GM21737 (cell line): Measurements from ENCODE around the gene SLC5A3.

Experiments used
- ATAC-seq: cut with Tn5 transposase; IDR thresholded peaks from one replicate; pipeline ENCODE4 v1.9.1; 2021; ENCODE audit warnings: mild to moderate bottlenecking, moderate library complexity; ENCODE audit not compliant: unreplicated experiment

SLC5A3 gene

DNA sequence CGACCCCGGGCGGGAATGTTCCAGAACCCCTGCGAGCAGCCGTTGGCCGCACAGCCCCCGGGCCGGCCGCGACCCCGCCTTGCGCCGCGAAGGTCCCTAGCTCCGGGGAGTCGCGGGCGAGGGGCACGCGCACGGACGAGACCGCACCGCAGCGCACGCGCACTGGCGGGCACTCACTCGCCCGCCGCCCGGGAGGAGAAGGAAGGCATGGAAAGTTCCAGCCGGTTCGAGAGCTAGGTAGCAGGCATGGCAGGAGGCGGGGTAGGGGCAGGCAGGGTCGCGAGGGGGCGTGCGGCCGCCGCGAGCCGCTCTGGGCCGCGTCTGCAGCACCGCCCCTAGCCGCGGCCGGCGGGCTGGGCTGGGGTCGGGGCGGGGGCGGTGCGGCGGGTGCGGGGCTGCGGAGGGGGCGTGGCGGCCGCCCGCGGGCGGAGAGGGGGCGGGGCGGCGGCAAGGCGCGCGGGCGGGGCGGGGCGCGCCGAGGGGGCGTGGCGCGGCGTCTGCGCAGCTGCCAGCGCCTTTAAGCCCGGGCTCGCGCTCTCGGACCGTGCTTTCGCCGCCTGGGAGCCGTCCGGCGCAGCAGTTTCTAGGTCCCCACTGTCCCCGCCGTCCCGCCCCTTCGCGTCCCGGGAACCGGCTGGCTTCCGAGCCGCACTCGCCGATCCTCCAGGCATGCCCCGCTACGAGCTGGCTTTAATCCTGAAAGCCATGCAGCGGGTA lies at the start of gene SLC5A3, which contains the start of gene MRPS6:
SLC5A3 (plus strand) TSS at position 547 of the 717 bp plus-strand sequence. CDS start 21,621 bp downstream, outside the sequence.
MRPS6 (plus strand) TSS at position 547 of the 717 bp plus-strand sequence; CDS start at position 670, 123 bp downstream.
- peak; percentile 58 for ATAC-seq

DNA sequence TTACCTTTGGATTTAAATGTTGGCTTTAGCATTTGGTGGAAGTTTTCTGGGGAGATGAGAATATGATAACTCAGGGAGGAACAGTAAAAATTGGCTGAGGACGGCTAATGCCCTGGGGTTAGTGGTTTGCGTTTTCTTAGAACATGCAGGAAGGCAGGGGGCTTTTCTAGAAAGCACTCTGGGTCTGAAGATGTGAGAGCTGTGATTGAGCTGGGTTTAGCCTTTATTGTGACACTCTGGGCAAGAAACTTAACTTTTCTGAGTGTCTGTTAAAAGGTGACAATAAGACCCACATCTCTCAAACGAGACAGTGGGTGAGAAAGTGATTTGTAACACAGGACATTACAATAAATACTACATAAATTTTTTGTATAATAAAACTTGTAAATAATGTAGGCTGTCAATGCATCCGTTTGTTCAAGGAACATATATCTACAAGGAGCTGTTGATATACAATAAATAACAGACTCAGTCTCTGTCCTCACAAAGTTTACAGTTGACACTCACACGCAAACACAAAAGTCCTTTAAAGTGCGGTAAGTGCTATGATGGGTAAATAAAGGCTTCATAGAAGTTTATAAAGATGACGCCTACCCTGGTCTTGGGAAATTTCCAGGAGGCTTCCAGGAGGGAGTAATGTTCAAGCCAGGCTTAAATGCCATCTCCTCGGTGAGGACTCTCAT lies 49.5 kb upstream of the SLC5A3 start:
- no peak for ATAC-seq

DNA sequence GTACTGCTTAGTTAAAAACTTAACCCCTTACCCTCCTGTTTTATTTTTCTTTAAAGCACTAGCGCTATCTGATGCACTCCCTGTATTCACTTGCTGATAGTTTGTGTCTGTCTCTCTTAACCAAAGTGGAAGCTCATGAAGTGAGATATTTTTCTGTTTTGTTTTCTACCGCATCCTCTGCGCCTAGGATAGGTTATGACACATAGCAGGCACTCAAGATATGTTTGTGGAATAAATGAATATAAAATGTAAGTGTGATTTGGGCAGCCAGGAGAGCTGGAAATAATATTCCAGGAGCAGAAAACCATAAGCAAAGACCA lies 49.0 kb upstream of the SLC5A3 start:
- ATAC-seq: no peak

DNA sequence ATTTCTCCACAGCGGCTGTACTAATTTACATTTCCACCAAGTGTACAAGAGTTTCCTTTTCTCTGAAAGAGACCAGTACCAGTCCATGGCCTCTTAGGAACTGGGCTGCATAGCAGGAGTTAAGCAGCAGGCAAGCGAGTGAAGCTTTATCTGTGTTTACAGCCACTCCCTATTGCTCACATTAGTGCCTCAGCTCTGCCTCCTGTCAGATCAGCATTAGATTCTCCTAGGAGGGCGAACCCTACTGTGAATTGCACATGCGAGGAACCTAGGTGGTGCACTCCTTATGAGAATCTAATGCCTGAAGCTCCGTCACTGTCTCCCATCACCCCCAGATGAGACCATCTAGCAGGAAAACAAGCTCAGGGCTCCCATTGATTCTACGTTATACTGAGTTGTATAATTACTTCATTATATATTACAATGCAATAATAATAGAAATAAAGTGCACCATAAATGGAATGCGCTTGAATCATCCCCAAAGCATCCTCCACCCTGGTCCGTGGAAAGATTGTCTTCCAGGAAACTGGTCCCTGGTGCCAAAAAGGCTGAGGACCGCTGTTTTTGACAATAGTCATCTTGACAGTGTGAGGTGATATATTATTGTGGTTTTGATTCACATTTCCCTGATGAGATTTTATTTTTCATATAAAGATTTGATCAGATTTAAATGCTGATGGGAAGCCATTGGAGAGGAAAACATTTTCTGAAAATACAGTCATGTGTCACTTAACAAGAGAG lies 45.5 kb upstream of the SLC5A3 start:
- ATAC-seq: no peak

DNA sequence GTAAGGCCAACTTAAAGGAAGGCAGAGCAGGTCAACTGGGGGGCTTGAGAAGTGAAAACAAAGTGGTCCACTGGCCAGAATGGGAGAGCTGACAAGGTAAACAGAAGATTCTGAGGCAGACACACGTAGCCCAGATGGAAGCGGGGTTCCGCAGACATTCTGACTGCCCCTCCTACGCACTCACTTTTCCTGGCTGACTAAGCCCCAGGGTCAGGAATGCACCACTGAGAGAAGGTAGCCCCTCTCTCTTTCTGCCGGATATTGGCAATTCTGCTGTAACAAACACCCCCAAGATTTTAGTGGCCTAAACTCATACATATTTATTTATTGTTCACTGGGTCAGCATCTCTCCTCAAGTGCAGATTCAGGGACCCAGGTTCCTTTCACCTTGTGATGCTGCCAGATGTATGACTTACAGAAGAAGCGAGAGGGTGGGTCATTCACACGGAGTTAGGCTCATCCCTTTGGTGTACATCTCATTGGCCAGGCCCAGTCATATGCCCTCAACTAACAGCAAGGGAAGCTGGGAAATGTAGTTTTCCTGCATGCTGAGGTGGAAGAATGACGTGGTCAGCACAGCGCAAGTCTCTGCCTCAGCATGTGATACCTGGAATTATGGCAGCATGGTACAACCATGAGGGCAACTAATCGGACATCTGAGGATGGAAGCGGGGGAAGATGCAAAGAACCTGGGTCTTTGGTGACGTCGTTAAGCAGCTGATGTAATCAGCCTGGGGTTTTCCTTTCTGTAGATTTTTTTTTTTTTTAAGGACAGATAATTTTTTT lies 43.4 kb upstream of the SLC5A3 start:
- ATAC-seq: peak; percentile 49

DNA sequence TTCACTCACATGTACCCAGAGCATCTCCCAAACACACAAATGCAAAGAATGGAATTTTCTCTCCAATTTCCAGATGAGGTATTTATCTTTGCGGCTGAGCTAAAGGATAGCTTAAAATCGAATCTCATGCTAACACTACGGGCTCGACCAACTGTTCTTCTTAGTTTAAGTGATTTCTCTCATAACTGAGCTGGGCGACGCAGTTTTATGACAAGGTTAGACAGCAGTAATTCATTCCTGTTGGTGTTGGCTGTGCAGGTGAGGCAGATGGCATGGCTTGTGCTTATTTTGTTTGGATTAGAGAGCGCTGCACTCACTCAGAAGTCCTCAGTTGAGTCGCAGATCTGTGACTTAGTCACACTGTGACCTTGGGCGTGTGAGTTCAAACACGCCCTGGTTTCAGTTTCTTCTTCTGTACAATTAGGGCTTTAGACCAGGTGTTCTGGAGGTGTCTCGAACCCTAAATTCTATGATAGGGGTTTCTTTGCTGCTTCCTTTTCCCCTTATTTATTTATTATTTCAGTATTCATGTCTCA lies 41.5 kb upstream of the SLC5A3 start:
- ATAC-seq: no peak

DNA sequence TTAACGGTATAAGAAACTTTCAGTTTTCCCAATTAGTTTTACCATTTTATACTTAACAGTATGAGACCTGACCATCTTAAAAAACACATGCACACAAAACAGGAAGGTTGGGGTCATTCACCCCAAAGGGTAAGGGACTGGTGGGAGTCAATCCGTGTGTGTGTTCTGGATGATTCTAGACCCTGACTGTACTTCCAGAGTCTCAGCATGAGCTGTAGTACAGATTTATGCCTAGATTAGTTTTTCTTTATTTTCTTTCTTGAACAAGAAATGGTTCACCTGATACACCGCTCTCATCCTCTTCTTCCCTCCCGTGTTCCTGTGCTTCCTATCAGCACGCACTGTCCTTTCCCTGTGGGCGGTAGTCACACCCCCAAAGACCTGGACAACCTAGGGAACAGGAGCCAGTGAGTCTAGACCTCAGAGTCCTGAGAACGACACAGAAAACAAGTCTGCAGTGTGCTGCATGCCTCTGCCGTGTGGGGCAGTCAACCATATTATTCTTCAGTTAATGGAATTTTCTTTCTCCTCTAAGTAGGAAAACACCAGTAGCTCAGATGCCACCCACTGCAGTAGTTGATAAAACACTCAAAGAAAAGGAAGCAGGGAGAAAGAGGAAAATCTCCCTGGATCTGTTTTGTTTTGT lies 38.9 kb upstream of the SLC5A3 start:
- ATAC-seq: no peak

DNA sequence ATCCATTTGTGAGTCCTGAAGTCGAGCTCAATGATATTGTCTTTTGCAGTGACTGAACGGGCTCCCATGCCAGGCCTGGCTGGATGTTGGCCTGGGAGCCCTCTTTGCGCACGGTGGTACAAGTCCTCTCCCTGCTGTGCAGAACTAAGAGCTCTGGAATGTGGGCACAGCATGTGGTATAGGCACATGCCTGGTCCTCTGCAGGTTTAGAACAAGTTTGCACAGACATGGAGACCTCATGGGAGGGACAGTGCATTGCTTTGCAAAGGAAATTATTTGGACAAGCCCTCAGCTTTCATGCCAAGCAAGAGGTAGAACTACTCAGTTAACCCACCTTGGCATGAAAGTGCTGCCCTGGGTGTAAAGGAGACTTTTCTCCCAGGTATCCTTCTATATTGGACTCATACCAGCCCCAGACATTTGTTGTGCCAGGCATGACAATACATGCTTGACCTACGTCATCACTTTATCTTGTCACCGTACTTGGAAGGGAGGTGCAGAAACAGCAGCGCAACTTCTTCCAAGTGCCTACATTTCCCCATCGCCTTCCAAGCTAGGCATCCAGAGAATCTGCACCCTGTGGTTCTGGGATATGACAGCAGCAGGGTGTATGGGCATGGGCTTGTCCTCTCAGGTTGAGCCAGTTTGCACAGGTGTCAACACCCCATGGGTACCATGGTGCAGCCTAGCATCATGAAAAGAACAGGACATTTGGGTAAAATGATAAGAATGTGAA lies 37.6 kb upstream of the SLC5A3 start:
- no peak for ATAC-seq

DNA sequence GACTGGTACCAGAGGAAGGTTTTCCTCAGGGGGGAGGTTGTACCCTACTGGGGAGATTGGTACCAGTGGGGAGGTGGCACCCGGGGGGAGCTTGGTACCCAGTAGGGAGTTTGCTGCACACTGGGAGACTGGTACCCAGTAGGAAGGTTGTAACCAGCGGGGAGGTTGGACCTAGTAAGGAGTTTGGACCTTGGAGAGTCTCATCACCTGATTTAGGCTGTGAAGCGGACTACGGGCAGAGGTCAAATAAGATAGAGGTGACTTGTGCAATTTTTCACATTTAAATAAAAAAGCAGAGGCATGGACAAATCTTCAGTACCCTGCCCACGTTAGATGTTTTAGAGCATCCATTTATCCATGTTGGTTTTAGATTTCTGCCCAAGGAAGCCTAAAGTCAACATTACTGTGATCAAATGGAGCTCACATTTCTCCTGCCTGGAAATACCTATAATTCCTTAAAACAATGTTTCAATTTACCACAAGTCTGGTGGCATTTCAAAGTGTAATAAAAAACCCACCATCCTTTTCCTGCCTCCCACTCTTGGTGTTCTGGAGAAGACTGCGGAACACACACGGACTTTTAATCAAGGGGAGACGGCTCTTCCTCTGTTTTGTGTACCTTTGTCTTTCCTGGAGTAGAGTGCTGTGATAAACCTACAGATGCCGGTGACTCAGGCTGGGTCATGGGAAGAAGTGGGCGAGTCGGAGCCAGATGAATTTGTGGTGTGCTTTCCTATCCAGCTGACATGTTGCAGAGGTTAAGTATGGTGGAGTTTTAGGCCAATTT lies 36.2 kb upstream of the SLC5A3 start:
- ATAC-seq: no peak

DNA sequence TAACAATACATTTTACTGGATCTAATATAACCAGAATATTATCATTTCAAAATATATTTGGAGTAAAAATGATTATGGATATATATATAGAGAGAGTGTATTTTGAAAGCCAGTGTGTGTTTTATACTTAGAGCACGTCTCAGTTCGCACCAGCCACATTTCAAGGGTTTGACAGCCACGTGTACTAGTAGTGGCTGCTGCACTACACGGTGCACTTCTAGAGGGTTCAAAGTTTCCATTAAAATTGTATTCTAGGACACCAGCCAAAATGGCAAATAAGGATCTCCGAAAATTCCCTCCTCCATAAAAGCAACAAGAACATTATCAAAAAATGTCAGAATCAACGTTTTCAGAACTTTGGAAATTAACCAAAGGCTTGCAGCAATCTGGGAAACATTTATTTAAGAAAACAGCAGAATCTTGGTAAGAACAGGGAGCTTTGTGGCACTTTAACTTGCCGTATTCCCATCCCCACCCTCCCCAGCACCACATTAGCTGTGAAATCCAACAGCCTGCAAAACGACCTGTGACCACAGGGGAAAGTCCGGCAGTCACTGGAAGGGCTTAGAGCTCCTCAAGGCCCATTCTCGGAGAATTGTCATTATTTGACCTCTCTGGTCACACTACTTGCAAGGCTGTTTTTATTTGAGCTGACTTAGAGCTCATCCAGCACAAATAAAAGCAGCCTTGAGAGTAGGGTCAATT lies 33.5 kb upstream of the SLC5A3 start:
- ATAC-seq: no peak

DNA sequence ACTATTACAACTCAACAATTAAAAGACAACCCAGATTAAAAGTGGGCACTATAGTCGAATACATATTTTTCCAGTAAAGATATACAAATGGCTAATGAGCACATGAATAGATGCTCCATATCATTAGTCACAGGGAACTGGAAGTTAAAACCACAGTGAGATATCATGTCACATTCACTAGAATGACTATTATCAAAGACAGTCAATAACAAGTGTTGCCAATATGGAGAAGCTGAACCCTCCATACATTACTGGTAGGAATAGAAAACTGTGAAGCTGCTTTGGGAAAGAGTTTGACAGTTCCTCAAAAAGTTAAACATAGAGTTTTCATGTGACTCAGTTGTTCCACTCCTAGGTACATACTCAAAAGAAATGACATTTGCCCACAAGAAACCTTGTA lies 30.6 kb upstream of the SLC5A3 start:
- ATAC-seq: no peak

DNA sequence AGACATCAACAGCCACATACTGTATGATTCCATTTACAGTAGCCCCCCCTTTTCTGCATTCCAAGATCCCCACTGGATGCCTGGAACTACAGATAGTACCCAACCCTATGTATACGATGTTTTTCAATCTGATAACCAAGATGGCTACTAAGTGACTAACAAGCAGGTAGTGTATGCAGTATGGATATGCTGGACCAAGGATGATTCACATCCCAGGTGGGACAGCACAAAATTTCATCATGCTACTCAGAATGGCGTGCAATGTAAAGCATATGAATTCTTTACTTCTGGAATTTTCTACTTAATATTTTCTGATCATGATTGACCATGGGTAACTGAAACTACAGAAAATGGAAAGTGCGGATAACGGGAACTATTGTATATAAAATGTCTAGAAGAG lies 30.0 kb upstream of the SLC5A3 start:
- ATAC-seq: no peak

DNA sequence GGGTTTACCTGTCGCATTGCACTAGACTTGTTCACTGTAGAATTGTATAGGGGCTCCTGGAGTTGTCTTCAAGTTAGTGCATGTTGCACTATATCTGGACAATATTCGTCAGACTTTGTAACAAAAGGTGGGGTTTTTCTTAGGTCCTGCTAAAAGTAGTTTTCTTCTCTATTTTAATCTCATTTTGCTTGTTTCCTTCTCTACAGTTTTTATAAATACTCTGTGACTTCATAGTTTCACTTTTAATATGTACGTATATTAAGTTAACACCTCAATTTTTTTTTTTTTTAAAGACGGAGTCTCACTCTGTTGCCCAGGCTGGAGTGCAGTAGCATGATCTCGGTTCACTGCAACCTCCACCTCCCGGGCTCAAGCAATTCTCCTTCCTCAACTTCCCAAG lies 26.5 kb upstream of the SLC5A3 start:
- ATAC-seq: no peak

DNA sequence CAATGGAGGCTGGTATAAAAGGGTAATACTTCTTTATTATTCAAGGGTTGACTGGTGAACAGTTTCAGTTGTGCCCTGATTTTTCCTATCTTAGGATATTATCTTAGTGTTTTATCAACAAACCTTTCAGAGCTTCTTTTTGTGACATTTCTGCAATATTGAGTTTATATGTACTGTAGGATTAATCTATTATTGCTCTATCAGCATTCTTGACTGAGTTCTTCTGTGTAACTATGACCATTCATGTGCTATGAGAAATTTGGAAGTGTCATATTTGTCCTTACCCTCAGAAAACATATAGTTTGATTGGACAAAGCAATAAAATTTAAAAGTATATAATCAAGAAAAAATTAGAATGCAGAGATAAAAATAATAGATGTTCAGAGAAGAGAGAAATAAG lies 25.5 kb upstream of the SLC5A3 start:
- no peak for ATAC-seq

DNA sequence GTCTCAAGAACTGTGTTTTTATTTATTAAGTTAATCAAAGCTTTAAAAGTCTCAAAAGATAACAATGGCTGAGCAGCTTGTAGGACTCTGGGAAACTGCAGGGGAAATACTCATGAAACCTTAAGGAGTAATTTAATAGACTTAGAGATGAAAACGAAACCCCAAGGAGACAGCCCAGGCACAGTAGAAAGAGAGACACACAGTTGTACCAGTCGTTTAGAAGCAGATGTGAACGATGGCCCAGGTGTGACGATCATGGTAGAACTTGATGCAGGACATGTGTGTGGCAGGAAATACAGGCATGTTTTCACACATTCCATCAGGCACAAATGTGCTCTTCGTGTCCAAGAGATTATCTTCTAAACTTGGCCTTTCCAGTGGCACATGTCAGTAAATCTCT lies 21.2 kb upstream of the SLC5A3 start:
- no peak for ATAC-seq

DNA sequence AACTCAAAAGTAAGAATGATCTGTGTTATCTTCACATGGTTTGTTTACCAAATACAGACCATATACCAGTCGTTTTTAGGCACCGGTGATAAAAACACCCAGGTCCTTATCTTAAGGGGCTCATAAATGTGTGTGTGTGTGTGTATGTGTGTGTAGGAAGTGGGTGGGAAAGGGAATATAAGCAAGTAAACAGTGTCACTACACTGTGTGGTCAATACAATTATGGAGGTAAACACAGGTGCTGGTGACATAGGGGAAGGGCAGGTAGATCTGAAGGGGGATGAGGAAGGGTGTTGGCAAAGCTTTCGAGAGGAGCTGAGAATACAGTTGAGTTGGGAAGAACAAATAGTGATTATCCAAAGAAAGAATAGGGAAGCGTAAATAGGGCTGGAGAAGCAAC lies 19.1 kb upstream of the SLC5A3 start:
- no peak for ATAC-seq

DNA sequence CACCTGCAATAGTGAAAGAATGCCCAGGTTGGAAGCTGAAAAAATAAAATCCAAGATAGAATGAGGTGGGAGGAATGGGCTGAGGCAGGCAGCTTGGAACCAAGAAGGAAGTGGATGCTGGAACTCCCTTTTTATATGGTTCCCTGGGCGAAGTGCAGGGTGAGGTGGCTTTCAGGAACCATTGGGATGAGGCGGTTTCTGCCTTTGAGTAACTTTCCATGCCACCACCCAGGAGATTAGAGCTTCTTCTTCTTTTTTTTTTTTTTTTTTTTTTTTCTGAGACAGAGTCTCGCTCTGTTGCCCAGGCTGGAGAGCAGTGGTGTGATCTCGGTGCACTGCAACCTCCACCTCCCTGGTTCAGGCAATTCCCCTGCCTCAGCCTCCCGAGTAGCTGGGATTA lies 17.8 kb upstream of the SLC5A3 start:
- no peak for ATAC-seq

DNA sequence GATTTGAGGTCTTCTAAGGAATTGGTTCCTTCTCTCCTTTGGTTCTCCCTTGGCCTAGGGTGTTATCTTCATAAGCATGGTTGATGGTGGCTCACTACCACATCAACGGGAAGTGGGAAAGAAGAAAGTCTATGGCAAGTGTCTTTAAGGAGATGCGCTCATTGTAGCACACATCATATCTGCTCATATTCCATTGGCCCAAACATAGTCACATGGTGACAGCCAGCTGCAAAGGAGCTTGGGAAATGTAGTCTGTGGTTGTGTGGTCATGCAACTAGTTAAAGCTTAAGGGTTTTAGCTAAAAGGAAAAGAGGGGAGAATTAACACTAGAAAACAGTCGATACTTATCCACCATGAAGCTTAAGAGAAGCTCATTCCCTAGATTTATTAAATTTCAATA lies 11.4 kb upstream of the SLC5A3 start:
- ATAC-seq: no peak
